ENCODE measurements around the gene HTT.

HTT gene

GRCh38 chr4:3283916-3284315, 209.4 kb downstream of the HTT start:
- TF ChIP-seq, protein P1, sequence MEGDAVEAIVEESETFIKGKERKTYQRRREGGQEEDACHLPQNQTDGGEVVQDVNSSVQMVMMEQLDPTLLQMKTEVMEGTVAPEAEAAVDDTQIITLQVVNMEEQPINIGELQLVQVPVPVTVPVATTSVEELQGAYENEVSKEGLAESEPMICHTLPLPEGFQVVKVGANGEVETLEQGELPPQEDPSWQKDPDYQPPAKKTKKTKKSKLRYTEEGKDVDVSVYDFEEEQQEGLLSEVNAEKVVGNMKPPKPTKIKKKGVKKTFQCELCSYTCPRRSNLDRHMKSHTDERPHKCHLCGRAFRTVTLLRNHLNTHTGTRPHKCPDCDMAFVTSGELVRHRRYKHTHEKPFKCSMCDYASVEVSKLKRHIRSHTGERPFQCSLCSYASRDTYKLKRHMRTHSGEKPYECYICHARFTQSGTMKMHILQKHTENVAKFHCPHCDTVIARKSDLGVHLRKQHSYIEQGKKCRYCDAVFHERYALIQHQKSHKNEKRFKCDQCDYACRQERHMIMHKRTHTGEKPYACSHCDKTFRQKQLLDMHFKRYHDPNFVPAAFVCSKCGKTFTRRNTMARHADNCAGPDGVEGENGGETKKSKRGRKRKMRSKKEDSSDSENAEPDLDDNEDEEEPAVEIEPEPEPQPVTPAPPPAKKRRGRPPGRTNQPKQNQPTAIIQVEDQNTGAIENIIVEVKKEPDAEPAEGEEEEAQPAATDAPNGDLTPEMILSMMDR (IDR thresholded peaks at IDR 0.05; ENCODE audit: low read depth, low read length): no peak
- DNase-seq: no peak
- Histone ChIP-seq H3K36me3 (no peaks in the 10 kb centered on the region), H3K27me3 (no peaks in the 10 kb centered on the region), H3K9me3 (no peaks in the 10 kb centered on the region; the same call in 1 of the 2 replicates), H3K4me3 (ENCODE audit: low read depth, low read length) (no peak overlapping the region), H3K4me1 (no peaks in the 10 kb centered on the region)

GRCh38 chr4:3284734-3285557, 210.5 kb downstream of the HTT start:
- no peaks in the 10 kb centered on the region for H3K4me1 ChIP-seq
- H3K27me3 ChIP-seq: no peaks in the 10 kb centered on the region
- no peaks in the 10 kb centered on the region for H3K36me3 ChIP-seq
- no peak for DNase-seq
- no peaks in the 10 kb centered on the region; the same call in 1 of the 2 replicates for H3K9me3 ChIP-seq
- TF ChIP-seq, protein P1 (IDR thresholded peaks at IDR 0.05; ENCODE audit: low read depth, low read length): no peak
- no peak overlapping the region for H3K4me3 ChIP-seq (ENCODE audit: low read depth, low read length)

GRCh38 chr4:3285558-3286334, 211.3 kb downstream of the HTT start:
- Histone ChIP-seq H3K36me3 (no peaks in the 10 kb centered on the region), H3K4me3 (ENCODE audit: low read depth, low read length) (no peak overlapping the region), H3K27me3 (no peaks in the 10 kb centered on the region), H3K4me1 (no peaks in the 10 kb centered on the region), H3K9me3 (no peaks in the 10 kb centered on the region; the same call in 1 of the 2 replicates)
- TF ChIP-seq, protein P1 (IDR thresholded peaks at IDR 0.05; ENCODE audit: low read depth, low read length): no peak
- DNase-seq: no peak

DNA sequence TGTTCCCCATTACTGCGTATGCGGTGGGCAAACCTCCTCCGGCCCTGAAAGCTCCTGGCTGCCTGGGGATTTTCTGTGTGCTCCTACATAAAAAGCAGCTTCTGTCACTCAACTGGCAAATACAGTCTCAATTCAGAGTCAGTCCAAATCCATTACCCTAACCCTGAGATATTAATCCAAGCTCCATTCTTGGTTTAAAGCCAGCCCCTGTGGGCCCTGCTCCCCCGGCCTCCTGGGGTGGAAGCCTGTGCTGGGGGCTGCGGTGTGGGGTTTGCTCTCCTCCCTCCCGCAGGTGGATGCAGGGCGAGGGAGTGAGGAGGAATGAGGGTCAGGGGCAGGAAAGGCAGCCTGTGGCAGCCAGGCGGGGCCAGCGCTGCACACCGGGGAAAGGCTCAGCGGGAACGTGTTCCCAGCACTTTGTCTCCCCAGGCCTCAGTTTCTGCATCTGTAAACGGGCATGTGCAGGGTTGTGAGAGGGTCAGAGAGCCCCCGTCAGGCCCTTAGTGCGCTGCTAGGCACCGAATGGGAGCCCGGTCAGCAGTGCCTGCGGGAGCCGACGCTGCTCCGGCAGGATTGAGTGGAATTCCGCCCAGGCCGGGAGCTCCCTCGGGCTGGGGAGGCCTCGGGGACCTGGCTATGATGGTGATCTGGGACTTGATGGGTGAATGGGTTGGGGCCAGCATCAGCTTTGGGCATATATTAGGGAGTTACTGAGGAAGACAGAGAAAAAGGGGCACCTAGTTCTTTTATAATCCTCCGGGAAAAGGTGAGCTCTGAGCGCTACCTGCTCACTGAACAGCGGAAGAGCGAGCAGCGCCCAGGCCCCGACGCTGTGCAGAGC, 212.1 kb downstream of the HTT start:
- no peaks in the 10 kb centered on the region for H3K4me1 ChIP-seq
- no peaks in the 10 kb centered on the region; the same call in 1 of the 2 replicates for H3K9me3 ChIP-seq
- H3K36me3 ChIP-seq: no peaks in the 10 kb centered on the region
- no peak for DNase-seq
- H3K27me3 ChIP-seq: no peaks in the 10 kb centered on the region
- H3K4me3 ChIP-seq (ENCODE audit: low read depth, low read length): no peak overlapping the region
- TF ChIP-seq, protein P1 (IDR thresholded peaks at IDR 0.05; ENCODE audit: low read depth, low read length): no peak

- Histone ChIP-seq H3K36me3 (no peaks in the 10 kb centered on the region), H3K4me3 (ENCODE audit: low read depth, low read length) (no peak overlapping the region), H3K4me1 (no peaks in the 10 kb centered on the region), H3K27me3 (no peaks in the 10 kb centered on the region), H3K9me3 (no peaks in the 10 kb centered on the region)
- TF ChIP-seq, protein P1 (IDR thresholded peaks at IDR 0.05; ENCODE audit: low read depth, low read length): no peak
- no peak for DNase-seq
Measured at GRCh38 chr4:3287271-3287971, 212.9 kb downstream of the HTT start.
